ENCODE results near the gene CACNA2D2.

DNA sequence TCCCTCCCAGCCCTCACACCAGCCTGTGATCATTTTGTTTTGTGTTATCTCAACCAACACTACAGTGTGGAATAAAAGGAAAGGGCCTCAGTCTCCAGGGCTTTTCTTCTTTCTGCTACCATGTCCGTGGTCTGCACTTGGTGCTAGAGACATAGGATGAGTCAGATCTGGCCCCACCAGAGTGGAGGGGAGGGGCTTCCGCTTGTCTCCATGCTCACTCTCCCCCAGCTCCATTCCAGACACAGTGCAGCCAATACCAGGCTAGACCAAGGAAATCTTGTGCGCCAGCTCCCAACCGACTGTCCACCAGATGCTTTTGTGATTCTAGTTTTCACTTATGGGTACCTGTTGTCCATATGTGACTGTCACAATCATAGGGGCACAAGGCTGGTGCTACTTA, 92.2 kb downstream of the CACNA2D2 start:
- TF ChIP-seq, protein P1, sequence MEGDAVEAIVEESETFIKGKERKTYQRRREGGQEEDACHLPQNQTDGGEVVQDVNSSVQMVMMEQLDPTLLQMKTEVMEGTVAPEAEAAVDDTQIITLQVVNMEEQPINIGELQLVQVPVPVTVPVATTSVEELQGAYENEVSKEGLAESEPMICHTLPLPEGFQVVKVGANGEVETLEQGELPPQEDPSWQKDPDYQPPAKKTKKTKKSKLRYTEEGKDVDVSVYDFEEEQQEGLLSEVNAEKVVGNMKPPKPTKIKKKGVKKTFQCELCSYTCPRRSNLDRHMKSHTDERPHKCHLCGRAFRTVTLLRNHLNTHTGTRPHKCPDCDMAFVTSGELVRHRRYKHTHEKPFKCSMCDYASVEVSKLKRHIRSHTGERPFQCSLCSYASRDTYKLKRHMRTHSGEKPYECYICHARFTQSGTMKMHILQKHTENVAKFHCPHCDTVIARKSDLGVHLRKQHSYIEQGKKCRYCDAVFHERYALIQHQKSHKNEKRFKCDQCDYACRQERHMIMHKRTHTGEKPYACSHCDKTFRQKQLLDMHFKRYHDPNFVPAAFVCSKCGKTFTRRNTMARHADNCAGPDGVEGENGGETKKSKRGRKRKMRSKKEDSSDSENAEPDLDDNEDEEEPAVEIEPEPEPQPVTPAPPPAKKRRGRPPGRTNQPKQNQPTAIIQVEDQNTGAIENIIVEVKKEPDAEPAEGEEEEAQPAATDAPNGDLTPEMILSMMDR (IDR thresholded peaks at IDR 0.05; ENCODE audit: poor library complexity): no peak
- TF ChIP-seq EZH2phosphoT487 (IDR thresholded peaks at IDR 0.05; ENCODE audit: low read depth, severe bottlenecking, unreplicated experiment): no peak
